Endothelial cell of umbilical vein (primary cell): ENCODE results near the gene FAM83C. TPM values are rescaled to one million over a fixed set of nuclear protein-coding genes. Genes with fewer than 3 reads are reported as not detected.

Source experiments
- BruUV-seq: library from RNA; stranded (reverse); fragments of 400-500 nt; replicated peaks from 2 replicates; lab custom pipeline; 2021; lab: Mats Ljungman, UMichigan
- CTCF ChIA-PET: fragments of 300-600, 350-600 bp; sonication (Branson Sonifier 250); formaldehyde crosslinking; loops from one replicate; lab custom pipeline; 2021; ENCODE audit warnings: antibody characterized with exemption, inconsistent platforms; lab: Charles Lee
- POLR2A ChIA-PET: fragments of 300-600, 350-600 bp; sonication (Branson Sonifier 250); formaldehyde crosslinking; loops from one replicate; lab custom pipeline; 2021; ENCODE audit warnings: antibody characterized with exemption, inconsistent platforms; lab: Charles Lee
- DNase-seq: peaks from one replicate; pipeline ENCODE4 v3.0.0-alpha.2; 2011; ENCODE audit warnings: low read depth, low spot score
- FAIRE-seq: peaks from 2 replicates; lab custom pipeline; 2011; peaks lifted over from hg19 to GRCh38; lab: Jason Lieb, UNC
- H2AFZ ChIP-seq: 2 replicates; pipeline ENCODE4 v1.6.0; 2012; ENCODE audit warnings: low read depth, low read length, control low read depth, inconsistent platforms
- H3K27ac ChIP-seq: 2 replicates; pipeline ENCODE4 v1.5.1; 2011; ENCODE audit warnings: low read depth, mild to moderate bottlenecking, control low read depth, low read length, moderate library complexity; ENCODE audit not compliant: insufficient read depth
- H3K27me3 ChIP-seq, 2 experiments: 2 replicates each; pipeline versions ENCODE4 v1.6.0 to v1.6.1; 2011; ENCODE audit warnings: low read length in 2 of 2, mixed read lengths in 1 of 2; ENCODE audit not compliant: control insufficient read depth in 2 of 2, insufficient read depth in 2 of 2
- H3K36me3 ChIP-seq, 2 experiments: 2 replicates in 1 of 2; 3 replicates in 1 of 2; pipeline ENCODE4 v1.5.1; 2011; ENCODE audit warnings: low read length in 2 of 2, mild to moderate bottlenecking in 1 of 2, moderate library complexity in 1 of 2; ENCODE audit not compliant: control insufficient read depth in 2 of 2, insufficient read depth in 2 of 2; ENCODE audit errors: extremely low read depth in 1 of 2
- H3K4me1 ChIP-seq: 3 replicates; pipeline ENCODE4 v1.5.1; 2011; ENCODE audit warnings: mild to moderate bottlenecking, low read length; ENCODE audit not compliant: control insufficient read depth, insufficient read depth; ENCODE audit errors: extremely low read depth
- H3K4me2 ChIP-seq: 2 replicates; pipeline ENCODE4 v1.6.1; 2011; ENCODE audit warnings: low read length, control low read depth, mixed read lengths; ENCODE audit not compliant: insufficient read depth
- H3K4me3 ChIP-seq, 3 experiments: fragments of 200-600 bp in 1 of 3; sonication (generic), shearing (Covaris generic) in 1 of 3; replicated peaks in 1 of 3; 2 replicates each; pipeline ENCODE4 v1.5.1; 2011 to 2016; ENCODE audit warnings: control low read depth in 3 of 3, low read length in 3 of 3, mild to moderate bottlenecking in 2 of 3, inconsistent platforms in 1 of 3, low read depth in 1 of 3, moderate library complexity in 1 of 3; ENCODE audit not compliant: insufficient read depth in 1 of 3
- H3K79me2 ChIP-seq: 2 replicates; pipeline ENCODE4 v1.6.0; 2012; ENCODE audit warnings: low read length, inconsistent platforms; ENCODE audit not compliant: control insufficient read depth, insufficient read depth
- H3K9ac ChIP-seq: replicated peaks from 2 replicates; pipeline ENCODE3; 2011; ENCODE audit warnings: low read length, control low read depth; ENCODE audit not compliant: insufficient read depth; ENCODE audit errors: extremely low read depth
- H3K9me1 ChIP-seq: replicated peaks from 3 replicates; pipeline ENCODE4 v1.6.0; 2011; ENCODE audit warnings: mild to moderate bottlenecking, low read length; ENCODE audit not compliant: control insufficient read depth, insufficient read depth; ENCODE audit errors: extremely low read depth
- H3K9me3 ChIP-seq: replicated peaks from 2 replicates; pipeline ENCODE4 v1.5.1; 2012; ENCODE audit warnings: low read length, inconsistent platforms; ENCODE audit not compliant: control insufficient read depth, insufficient read depth
- H4K20me1 ChIP-seq: replicated peaks from 2 replicates; pipeline ENCODE3; 2011; ENCODE audit warnings: mild to moderate bottlenecking, low read length; ENCODE audit not compliant: control insufficient read depth, insufficient read depth; ENCODE audit errors: extremely low read depth
- CTCF ChIP-seq, 2 donors: IDR thresholded peaks; 1 replicate in 1 of 2; 2 replicates in 1 of 2; pipeline ENCODE4 v1.5.1; 2011; ENCODE audit warnings: low read length in 2 of 2, mild to moderate bottlenecking in 2 of 2, moderate library complexity in 2 of 2, control low read depth in 1 of 2, inconsistent platforms in 1 of 2, low read depth in 1 of 2; ENCODE audit not compliant: insufficient read depth in 1 of 2; ENCODE audit errors: extremely low read depth in 1 of 2
- EZH2 ChIP-seq: IDR thresholded peaks from 2 replicates; pipeline ENCODE4 v1.6.1; 2012; ENCODE audit warnings: borderline replicate concordance, low read depth, mild to moderate bottlenecking, moderate library complexity, low read length, inconsistent platforms; ENCODE audit not compliant: severe bottlenecking
- FOS ChIP-seq: IDR thresholded peaks from 2 replicates; pipeline ENCODE4 v1.6.1; 2011; ENCODE audit warnings: mild to moderate bottlenecking, low read length, moderate library complexity, borderline replicate concordance; ENCODE audit not compliant: insufficient read depth
- GATA2 ChIP-seq: IDR thresholded peaks from 2 replicates; pipeline ENCODE4 v1.7.0; 2011; ENCODE audit warnings: low read depth, mild to moderate bottlenecking, moderate library complexity, mixed read lengths, low read length; ENCODE audit not compliant: insufficient read length, insufficient read depth
- JUN ChIP-seq: IDR thresholded peaks from 2 replicates; pipeline ENCODE4 v1.6.1; 2011; ENCODE audit warnings: borderline replicate concordance, low read depth; ENCODE audit not compliant: insufficient read length, insufficient read depth
- MYC ChIP-seq: IDR thresholded peaks from one replicate; pipeline ENCODE4 v1.6.1; 2011; ENCODE audit warnings: mild to moderate bottlenecking, low read depth, low read length
- POLR2A ChIP-seq: IDR thresholded peaks from 2 replicates; pipeline ENCODE4 v1.6.1; 2012; ENCODE audit warnings: low read depth, mild to moderate bottlenecking, control low read depth, low read length
- POLR2AphosphoS5 ChIP-seq: IDR thresholded peaks from 2 replicates; pipeline ENCODE4 v1.6.1; 2012; ENCODE audit warnings: low read depth, mild to moderate bottlenecking, control low read depth, low read length, moderate library complexity; ENCODE audit not compliant: insufficient read depth
- dilution Hi-C: fragments of 300-500 bp; cut with MboI; formaldehyde crosslinking; loops from one replicate; pipeline ENCODE4 v1.15.0; 2019; ENCODE audit warnings: low sequenced_read_pairs; ENCODE audit not compliant: extremely low pct_ligation_motif_present
- intact Hi-C: fragments of 100-400 bp; cut with micrococcal nuclease; formaldehyde crosslinking; loops from one replicate; pipeline ENCODE4 v1.10.0; 2022
- polyA plus RNA-seq, 4 experiments: library from polyadenylated mRNA; depleted of rRNA in 3 of 4; stranded (reverse) in 3 of 4; unstranded in 1 of 4; fragments of >200 nt; gene quantifications; 2 replicates each; pipeline versions ENCODE4 v1.2.1 to v1.2.3, GENCODE V29; 2011 to 2012; ENCODE audit warnings: missing spikeins in 1 of 4
- total RNA-seq: library from RNA; stranded (reverse); gene quantifications from 2 replicates; pipeline ENCODE4 v1.2.3, GENCODE V29; 2021
- TF ChIP-seq, protein P1 (sequence below): IDR thresholded peaks from 2 replicates; pipeline ENCODE4 v1.6.1; 2011; ENCODE audit not compliant: insufficient read depth, insufficient read length

Gene FAM83C
- total and polyA plus RNA-seq, 2 donors (not counting 3 experiments of a cell fraction or from before 2014, with no cell fraction given), result not detected

GRCh38 chr20:35317416-35318210, 25.4 kb upstream of the FAM83C start:
- Histone ChIP-seq H3K27ac (peak overlapping the region; percentile 74), H4K20me1 (no peaks in the 10 kb centered on the region), H3K9me3 (no peaks in the 10 kb centered on the region), H3K4me3 (no peak overlapping the region), H3K4me2 (peak overlapping the region; percentile 19), H3K9ac (peak overlapping the region; percentile 44), H3K27me3 (no peaks in the 10 kb centered on the region), H3K9me1 (no peaks in the 10 kb centered on the region), H3K36me3 (peaks cover 0 to 2% of the 10 kb centered on the region in 2 experiments), H3K79me2 (no peaks in the 10 kb centered on the region), H2AFZ (no peak overlapping the region), H3K4me1 (peaks cover 46% of the 10 kb centered on the region)
- TF ChIP-seq CTCF (IDR thresholded peaks at IDR 0.05; ENCODE audit: extremely low read depth in 1 of 2, insufficient read depth in 1 of 2, low read depth in 1 of 2, low read length in 2 of 2) (no peak), POLR2AphosphoS5 (no peak), JUN (no peak), FOS (no peak), GATA2 (no peak), POLR2A (no peak), MYC (no peak), EZH2 (no peak)
- TF ChIP-seq, protein P1, sequence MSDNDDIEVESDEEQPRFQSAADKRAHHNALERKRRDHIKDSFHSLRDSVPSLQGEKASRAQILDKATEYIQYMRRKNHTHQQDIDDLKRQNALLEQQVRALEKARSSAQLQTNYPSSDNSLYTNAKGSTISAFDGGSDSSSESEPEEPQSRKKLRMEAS, result no peak
- ChIA-PET POLR2A (interaction anchor here (1.6 kb wide), 1 partner anchor 11 kb away, joined by 5 read pairs; no protein-coding TSS in a partner anchor), CTCF (interaction anchor here (1.5 to 6.7 kb wide), 3 partner anchors 9 to 12 kb away, joined by 6 to 83 read pairs (median 7); no protein-coding TSS in a partner anchor)
- intact Hi-C loops, result no loop called here
- dilution Hi-C loops, result no loop called here
- FAIRE-seq (no peak), DNase-seq (no peak)
- BruUV-seq, result no TSS peak
